DOHH2 (cell line): ENCODE data around the gene ARID1B.

Experiments used
- CTCF ChIP-seq: fragments of 200-600 bp; sonication (generic); IDR thresholded peaks from one replicate; pipeline ENCODE4 v1.5.1; 2014; ENCODE audit warnings: antibody characterized with exemption, mild to moderate bottlenecking, low read depth, low read length; ENCODE audit not compliant: poor library complexity, severe bottlenecking
- EZH2phosphoT487 ChIP-seq: fragments of 200-600 bp; sonication (generic); IDR thresholded peaks from 2 replicates; pipeline ENCODE4 v1.6.1; 2017; ENCODE audit warnings: borderline replicate concordance, mild to moderate bottlenecking, antibody characterized with exemption, low read length, moderate library complexity, mixed read lengths

- TF ChIP-seq CTCF: no peak
- TF ChIP-seq EZH2phosphoT487: no peak
These were observed 408.8 kb downstream of the ARID1B start for GRCh38 chr6:157185986-157186385.
